DND-41 (cell line): Measurements from ENCODE around the gene LENG9.
"Not testable (repeated sequence)": the region's sequence is repeated elsewhere in the genome, so short reads cannot be mapped to it uniquely, and the experiment has no call there.

Experiments used
- ATAC-seq: fragments of 200-7000 bp; cut with Tn5 transposase; 3 replicates; pipeline ENCODE4 v1.9.1; 2021; ENCODE audit warnings: low read depth; ENCODE audit not compliant: insufficient read depth
- DNase-seq: peaks from one replicate; pipeline ENCODE4 v3.0.0-alpha.2; 2020
- H2AFZ ChIP-seq: 2 replicates; pipeline ENCODE4 v1.6.0; 2012; ENCODE audit warnings: low read depth, low read length
- H3K27ac ChIP-seq: 2 replicates; pipeline ENCODE4 v1.5.1; 2012; ENCODE audit warnings: low read length, inconsistent platforms
- H3K27me3 ChIP-seq: fragments of 200-600 bp; sonication (generic); 2 replicates; pipeline ENCODE4 v1.6.0; 2012; ENCODE audit warnings: low read length, mild to moderate bottlenecking, inconsistent platforms; ENCODE audit not compliant: insufficient read depth, poor library complexity
- H3K36me3 ChIP-seq: 2 replicates; pipeline ENCODE4 v1.5.1; 2012; ENCODE audit warnings: low read length, inconsistent platforms; ENCODE audit not compliant: insufficient read depth
- H3K4me1 ChIP-seq: 2 replicates; pipeline ENCODE4 v1.5.1; 2012; ENCODE audit warnings: mild to moderate bottlenecking, low read length; ENCODE audit not compliant: insufficient read depth
- H3K4me2 ChIP-seq: 2 replicates; pipeline ENCODE4 v1.6.0; 2012; ENCODE audit warnings: mild to moderate bottlenecking, moderate library complexity, low read length, inconsistent platforms; ENCODE audit not compliant: insufficient read depth
- H3K4me3 ChIP-seq, 2 experiments: fragments of 200-600 bp in 1 of 2; shearing (Covaris generic) in 1 of 2; 2 replicates each; pipeline ENCODE4 v1.5.1; 2012 to 2016; ENCODE audit warnings: inconsistent platforms in 2 of 2, low read length in 2 of 2, mild to moderate bottlenecking in 2 of 2, low read depth in 1 of 2, moderate library complexity in 1 of 2
- H3K79me2 ChIP-seq: 2 replicates; pipeline ENCODE4 v1.6.0; 2012; ENCODE audit warnings: low read length, inconsistent platforms; ENCODE audit not compliant: insufficient read depth
- H3K9ac ChIP-seq: 2 replicates; pipeline ENCODE4 v1.6.0; 2012; ENCODE audit warnings: low read depth, mild to moderate bottlenecking, inconsistent platforms, low read length, moderate library complexity
- H3K9me3 ChIP-seq: 2 replicates; pipeline ENCODE4 v1.5.1; 2012; ENCODE audit warnings: low read length, moderate library complexity, mild to moderate bottlenecking, inconsistent platforms; ENCODE audit not compliant: insufficient read depth, severe bottlenecking
- H4K20me1 ChIP-seq: 2 replicates; pipeline ENCODE4 v1.6.0; 2012; ENCODE audit warnings: low read length; ENCODE audit not compliant: insufficient read depth
- EZH2 ChIP-seq: IDR thresholded peaks from 3 replicates; pipeline ENCODE4 v1.6.1; 2012; ENCODE audit warnings: borderline replicate concordance, low read depth, mild to moderate bottlenecking, moderate library complexity, low read length, inconsistent platforms; ENCODE audit not compliant: severe bottlenecking
- TF ChIP-seq, protein P1 (sequence below): IDR thresholded peaks from 2 replicates; pipeline ENCODE4 v1.5.1; 2012; ENCODE audit warnings: borderline replicate concordance, low read length, moderate library complexity, mild to moderate bottlenecking; ENCODE audit not compliant: poor library complexity, severe bottlenecking; ENCODE audit errors: extremely low read depth

The LENG9 gene

DNA sequence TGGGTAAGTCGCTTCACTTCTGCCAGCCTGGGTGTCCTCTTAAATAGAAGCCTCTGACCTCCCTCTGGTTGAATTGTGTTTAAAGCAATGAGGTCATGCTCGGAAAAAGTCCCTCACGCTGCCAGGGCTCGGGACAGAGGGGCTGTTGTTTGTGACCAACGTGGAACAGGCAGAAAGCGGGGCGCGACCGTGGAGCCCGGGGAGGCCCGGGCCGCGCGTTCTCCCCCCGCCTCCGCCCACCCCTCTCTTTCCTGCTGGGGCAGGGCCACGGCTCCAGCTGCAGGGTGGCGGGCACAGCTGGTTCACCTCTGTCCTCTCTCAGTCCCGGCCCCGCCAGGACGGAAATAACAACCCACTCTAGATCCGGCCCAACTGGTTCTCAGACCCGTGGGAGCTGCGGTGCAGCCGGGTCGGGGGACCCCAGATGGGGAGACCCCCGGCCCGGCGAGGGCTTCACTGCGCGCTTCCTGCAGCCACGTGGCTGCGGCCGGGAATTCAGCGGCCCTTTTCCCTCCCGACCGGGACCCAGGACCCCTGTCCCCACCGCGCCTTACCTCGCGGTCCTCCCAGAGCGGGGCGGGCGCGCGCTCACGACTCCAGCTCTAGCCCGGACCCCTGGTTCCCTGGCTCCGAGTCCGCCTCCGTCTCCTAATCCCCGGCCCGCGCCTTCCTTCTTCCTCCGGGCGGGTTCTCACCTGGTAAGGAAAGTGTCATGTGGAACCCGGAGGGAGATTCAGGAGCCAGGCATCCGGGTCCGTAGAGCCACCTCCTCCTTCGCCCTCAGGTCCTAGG is 7.6 kb upstream of the LENG9 start:
- Histone ChIP-seq H3K79me2 (no peaks in the 10 kb centered on the region), H3K4me3 (no peak overlapping the region), H3K9ac (no peak overlapping the region), H3K27me3 (peaks cover 21% of the 10 kb centered on the region), H3K4me2 (no peak overlapping the region), H3K27ac (no peak overlapping the region), H3K9me3 (no peaks in the 10 kb centered on the region), H4K20me1 (0 out of 2 replicates have a peak, but pooled peaks cover 4% of the 10 kb centered on the region), H3K4me1 (no peaks in the 10 kb centered on the region), H2AFZ (no peak overlapping the region), H3K36me3 (no peaks in the 10 kb centered on the region)
- ATAC-seq (no peak), DNase-seq (no peak)
- TF ChIP-seq, protein P1, sequence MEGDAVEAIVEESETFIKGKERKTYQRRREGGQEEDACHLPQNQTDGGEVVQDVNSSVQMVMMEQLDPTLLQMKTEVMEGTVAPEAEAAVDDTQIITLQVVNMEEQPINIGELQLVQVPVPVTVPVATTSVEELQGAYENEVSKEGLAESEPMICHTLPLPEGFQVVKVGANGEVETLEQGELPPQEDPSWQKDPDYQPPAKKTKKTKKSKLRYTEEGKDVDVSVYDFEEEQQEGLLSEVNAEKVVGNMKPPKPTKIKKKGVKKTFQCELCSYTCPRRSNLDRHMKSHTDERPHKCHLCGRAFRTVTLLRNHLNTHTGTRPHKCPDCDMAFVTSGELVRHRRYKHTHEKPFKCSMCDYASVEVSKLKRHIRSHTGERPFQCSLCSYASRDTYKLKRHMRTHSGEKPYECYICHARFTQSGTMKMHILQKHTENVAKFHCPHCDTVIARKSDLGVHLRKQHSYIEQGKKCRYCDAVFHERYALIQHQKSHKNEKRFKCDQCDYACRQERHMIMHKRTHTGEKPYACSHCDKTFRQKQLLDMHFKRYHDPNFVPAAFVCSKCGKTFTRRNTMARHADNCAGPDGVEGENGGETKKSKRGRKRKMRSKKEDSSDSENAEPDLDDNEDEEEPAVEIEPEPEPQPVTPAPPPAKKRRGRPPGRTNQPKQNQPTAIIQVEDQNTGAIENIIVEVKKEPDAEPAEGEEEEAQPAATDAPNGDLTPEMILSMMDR = no peak
- TF ChIP-seq EZH2 = no peak

DNA sequence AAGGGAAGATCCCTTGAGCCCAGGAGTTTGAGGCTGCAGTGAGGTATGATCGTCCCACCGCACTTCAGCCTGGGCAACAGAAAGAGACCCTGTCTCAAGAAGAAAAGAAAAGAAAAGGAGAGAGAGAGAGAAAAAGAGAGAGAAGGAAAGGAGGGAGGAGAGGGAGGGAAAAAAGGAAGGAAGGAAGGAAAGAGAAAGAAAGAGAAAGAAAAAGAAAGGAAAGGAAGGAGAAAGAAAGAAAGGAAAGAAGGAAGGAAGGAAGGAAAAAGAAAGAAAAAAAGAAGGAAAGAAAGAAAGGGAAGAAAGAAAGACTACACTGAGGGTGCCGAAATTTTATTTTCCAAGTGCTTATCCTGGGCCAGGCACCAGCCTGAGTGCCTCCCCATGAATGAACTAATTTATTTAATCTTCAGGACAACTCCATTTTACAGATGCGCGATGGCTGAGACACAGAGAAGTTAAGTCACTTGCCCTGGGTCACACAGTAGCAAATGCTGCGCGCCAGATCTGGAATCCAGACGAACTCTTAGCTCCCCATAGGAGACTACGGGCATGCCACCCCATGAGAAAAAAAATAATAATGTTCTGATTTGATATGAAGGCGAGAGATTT is 6.8 kb upstream of the LENG9 start:
- DNase-seq = no peak
- Histone ChIP-seq H3K4me3 (no peak overlapping the region), H3K36me3 (no peaks in the 10 kb centered on the region), H2AFZ (no peak overlapping the region), H3K4me2 (no peak overlapping the region), H3K4me1 (no peaks in the 10 kb centered on the region), H4K20me1 (0 out of 2 replicates have a peak, but pooled peaks cover 4% of the 10 kb centered on the region), H3K27me3 (peaks cover 21% of the 10 kb centered on the region), H3K9me3 (no peaks in the 10 kb centered on the region), H3K79me2 (no peaks in the 10 kb centered on the region), H3K9ac (no peak overlapping the region), H3K27ac (no peak overlapping the region)
- TF ChIP-seq, protein P1 = no peak
- no peak for ATAC-seq

DNA sequence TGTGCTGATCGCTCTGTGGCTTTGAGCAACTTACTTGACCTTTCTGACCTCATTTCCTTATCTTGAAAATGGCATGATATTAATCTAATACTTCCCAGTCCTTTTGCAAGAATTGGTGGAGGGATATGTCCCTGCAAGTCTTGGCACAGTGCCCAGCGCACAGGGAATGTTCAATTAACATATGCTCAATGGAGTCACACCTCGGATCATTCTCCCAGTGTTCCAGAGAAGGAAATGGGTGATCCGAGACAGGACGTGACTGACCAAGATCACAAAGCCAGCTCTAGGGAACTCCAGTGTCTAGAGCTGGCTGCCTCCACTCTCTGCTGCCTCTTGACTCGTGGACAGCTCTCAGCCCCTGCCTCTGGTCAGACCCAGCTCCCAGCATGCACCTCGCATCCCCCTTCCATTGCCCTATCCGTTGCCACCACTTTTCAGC is 5.9 kb upstream of the LENG9 start:
- Histone ChIP-seq H3K27me3 (peaks cover 21% of the 10 kb centered on the region), H3K4me1 (peaks cover 3% of the 10 kb centered on the region)
- ATAC-seq = no peak

DNA sequence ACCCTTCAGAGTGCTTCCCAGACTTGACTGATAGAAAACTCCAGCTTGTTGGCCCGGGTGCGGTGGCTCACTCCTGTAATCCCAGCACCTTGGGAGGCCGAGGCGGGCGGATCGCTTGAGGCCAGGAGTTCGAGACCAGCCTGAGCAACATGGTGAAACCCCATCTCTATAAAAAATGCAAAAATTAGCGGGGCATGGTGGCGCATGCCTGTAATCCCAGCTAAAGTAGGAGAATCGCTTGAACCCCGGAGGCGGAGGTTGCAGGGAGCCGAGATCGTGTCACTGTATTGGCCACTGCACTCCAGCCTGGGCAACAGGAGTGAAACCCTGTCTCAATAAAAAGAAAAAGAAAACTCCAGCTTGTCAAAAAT is 2.5 kb upstream of the LENG9 start:
- not testable (repeated sequence) for ATAC-seq, H2AFZ ChIP-seq, H3K4me3 ChIP-seq, H3K9ac ChIP-seq, H3K79me2 ChIP-seq, H3K4me2 ChIP-seq, H3K27ac ChIP-seq, H3K9me3 ChIP-seq, DNase-seq
- peaks cover 16% of the 10 kb centered on the region for H3K4me1 ChIP-seq
- H3K36me3 ChIP-seq = peaks cover 18% of the 10 kb centered on the region
- H3K27me3 ChIP-seq = peaks cover 16% of the 10 kb centered on the region
- H4K20me1 ChIP-seq = peaks cover 20% of the 10 kb centered on the region

More for the DNA sequence above, 5.9 kb upstream of the LENG9 start:
- Histone ChIP-seq H3K36me3 (no peaks in the 10 kb centered on the region), H3K4me3 (no peak overlapping the region), H3K9ac (no peak overlapping the region), H4K20me1 (0 out of 2 replicates have a peak, but pooled peaks cover 4% of the 10 kb centered on the region), H3K79me2 (no peaks in the 10 kb centered on the region), H3K9me3 (no peaks in the 10 kb centered on the region), H3K4me2 (no peak overlapping the region), H2AFZ (no peak overlapping the region), H3K27ac (no peak overlapping the region)
- TF ChIP-seq EZH2 = no peak
- TF ChIP-seq, protein P1 = no peak
- no peak for DNase-seq
